ENCODE measurements around the gene MRGPRF.

The MRGPRF gene

GRCh38 chr11:69005631-69006368 lies 7.2 kb downstream of the MRGPRF start:
- H3K4me3 ChIP-seq (ENCODE audit: low read depth, low read length), result no peak overlapping the region
- no peak for DNase-seq
- no peaks in the 10 kb centered on the region for H3K27me3 ChIP-seq
- H3K4me1 ChIP-seq, result peaks cover 6% of the 10 kb centered on the region; the same call in 1 of the 2 replicates
- TF ChIP-seq CTCF (IDR thresholded peaks at IDR 0.05; ENCODE audit: low read depth, low read length), result no peak
- H3K9me3 ChIP-seq, result no peaks in the 10 kb centered on the region
- no peaks in the 10 kb centered on the region for H3K36me3 ChIP-seq

DNA sequence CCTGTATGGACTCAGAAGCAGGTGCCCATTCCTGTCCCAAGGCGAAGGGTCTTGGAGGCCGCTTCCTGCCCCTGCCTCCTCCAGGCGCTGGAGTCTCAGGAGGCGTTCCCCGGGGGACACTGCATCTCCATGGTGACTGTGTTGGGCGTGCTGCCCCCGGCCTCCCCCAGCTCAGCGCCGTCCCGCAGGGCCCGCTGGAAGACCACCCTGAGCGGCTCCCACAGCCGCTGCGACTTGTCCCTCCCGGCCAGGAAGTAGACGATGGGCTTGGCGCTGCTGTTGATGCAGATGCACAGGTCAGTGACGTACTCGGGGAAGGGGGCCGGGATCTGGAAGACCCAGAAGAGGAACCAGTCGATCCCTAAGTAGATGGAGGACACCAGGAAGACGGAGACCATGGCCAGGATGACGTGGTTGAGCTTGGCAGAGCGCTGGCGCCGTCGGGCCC lies 7.8 kb downstream of the MRGPRF start:
- H3K27me3 ChIP-seq, result no peaks in the 10 kb centered on the region
- peaks cover 6% of the 10 kb centered on the region; the same call in 1 of the 2 replicates for H3K4me1 ChIP-seq
- H3K36me3 ChIP-seq, result no peaks in the 10 kb centered on the region

GRCh38 chr11:69004411-69005182 lies 8.4 kb downstream of the MRGPRF start:
- no peak for TF ChIP-seq CTCF (IDR thresholded peaks at IDR 0.05; ENCODE audit: low read depth, low read length)
- Histone ChIP-seq H3K4me1 (peaks cover 6% of the 10 kb centered on the region; the same call in 1 of the 2 replicates), H3K36me3 (no peaks in the 10 kb centered on the region), H3K4me3 (ENCODE audit: low read depth, low read length) (no peak overlapping the region), H3K9me3 (no peaks in the 10 kb centered on the region), H3K27me3 (no peaks in the 10 kb centered on the region)
- no peak for DNase-seq

More for the DNA sequence above, 7.8 kb downstream of the MRGPRF start:
- no peak for TF ChIP-seq CTCF (IDR thresholded peaks at IDR 0.05; ENCODE audit: low read depth, low read length)
- no peak overlapping the region for H3K4me3 ChIP-seq (ENCODE audit: low read depth, low read length)
- H3K9me3 ChIP-seq, result no peaks in the 10 kb centered on the region
- DNase-seq, result no peak

DNA sequence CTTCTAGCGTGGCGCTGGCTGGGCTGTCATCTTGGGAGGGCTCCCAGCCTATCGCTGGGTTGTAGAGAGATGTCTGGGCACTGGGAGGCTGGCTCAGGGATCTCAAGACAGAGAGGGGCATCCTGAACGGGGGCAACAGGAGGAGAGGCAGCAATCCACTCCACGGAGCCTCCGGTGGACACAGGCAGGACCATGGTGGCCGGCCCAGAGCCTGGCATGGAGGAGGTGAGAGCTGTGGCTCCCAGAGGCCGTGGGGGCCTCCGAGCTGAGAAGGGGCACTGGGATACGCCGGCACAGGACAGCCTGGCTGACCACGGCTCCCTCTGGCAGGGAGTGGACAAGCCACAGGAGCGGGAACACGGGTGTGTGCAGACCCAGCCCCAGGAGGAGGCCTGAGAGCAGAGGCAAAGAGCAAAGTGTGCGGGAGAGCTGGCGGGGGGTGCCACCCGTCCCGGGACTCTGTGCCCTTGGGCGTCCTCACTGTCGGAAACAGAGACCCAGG lies 9.1 kb downstream of the MRGPRF start:
- peaks cover 9% of the 10 kb centered on the region for H3K4me1 ChIP-seq
- no peak for DNase-seq
- no peak for TF ChIP-seq CTCF (IDR thresholded peaks at IDR 0.05; ENCODE audit: low read depth, low read length)
- H3K4me3 ChIP-seq (ENCODE audit: low read depth, low read length), result no peak overlapping the region
- H3K9me3 ChIP-seq, result no peaks in the 10 kb centered on the region
- no peaks in the 10 kb centered on the region for H3K36me3 ChIP-seq
- H3K27me3 ChIP-seq, result no peaks in the 10 kb centered on the region

DNA sequence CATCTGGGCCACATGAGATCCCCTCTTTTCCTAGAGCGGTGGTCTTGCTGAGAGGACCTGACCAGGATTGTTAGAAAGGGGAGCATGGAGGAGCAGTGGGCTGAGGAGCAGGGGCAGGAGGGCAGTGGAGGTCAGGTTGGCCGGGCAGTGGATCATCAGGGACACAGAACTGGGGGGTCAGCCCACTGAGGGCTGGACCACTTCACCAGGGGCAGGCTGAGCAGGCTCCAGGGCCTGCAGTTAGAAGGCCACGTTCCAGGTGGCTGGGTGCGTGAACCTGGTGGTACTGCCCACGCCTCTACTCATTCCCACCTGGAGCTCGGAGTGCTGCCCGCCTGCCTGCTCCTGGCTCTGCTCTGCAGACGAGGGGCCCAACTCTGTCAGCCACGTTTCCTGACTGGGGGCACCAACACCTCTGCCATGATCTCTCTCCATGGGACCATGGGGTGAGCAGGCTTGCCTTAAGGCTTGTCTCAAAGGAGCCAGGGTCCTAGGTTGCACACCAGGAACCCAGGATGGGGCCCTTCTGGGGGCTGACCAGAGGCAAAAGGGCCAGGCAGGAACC lies 9.7 kb downstream of the MRGPRF start:
- Histone ChIP-seq H3K27me3 (no peaks in the 10 kb centered on the region), H3K9me3 (no peaks in the 10 kb centered on the region), H3K36me3 (no peaks in the 10 kb centered on the region), H3K4me1 (peaks cover 9% of the 10 kb centered on the region), H3K4me3 (ENCODE audit: low read depth, low read length) (no peak overlapping the region)
- no peak for TF ChIP-seq CTCF (IDR thresholded peaks at IDR 0.05; ENCODE audit: low read depth, low read length)
- no peak for DNase-seq
